Ectodermal cell (in vitro differentiated cells): ENCODE results near the gene MATN1.

Experiments
- H3K27ac ChIP-seq: 2 replicates; pipeline ENCODE4 v1.7.0; 2013; ENCODE audit warnings: mild to moderate bottlenecking, low read depth, low read length; ENCODE audit not compliant: insufficient read depth, poor library complexity, severe bottlenecking
- H3K27me3 ChIP-seq: 2 replicates; pipeline ENCODE4 v1.7.0; 2013; ENCODE audit warnings: mild to moderate bottlenecking, low read length; ENCODE audit not compliant: insufficient read depth, control insufficient read depth, poor library complexity, severe bottlenecking
- H3K36me3 ChIP-seq: one replicate; pipeline ENCODE4 v1.7.0; 2013; ENCODE audit warnings: low read length; ENCODE audit not compliant: control insufficient read depth, insufficient read depth
- H3K4me1 ChIP-seq: one replicate; pipeline ENCODE4 v1.7.0; 2013; ENCODE audit warnings: low read length; ENCODE audit not compliant: control insufficient read depth, insufficient read depth
- H3K4me3 ChIP-seq: 2 replicates; pipeline ENCODE4 v1.7.0; 2013; ENCODE audit warnings: low read depth, low read length, control low read depth; ENCODE audit not compliant: insufficient read depth
- H3K9me3 ChIP-seq: 2 replicates; pipeline ENCODE4 v1.7.0; 2013; ENCODE audit warnings: mild to moderate bottlenecking, low read length, moderate library complexity; ENCODE audit not compliant: control insufficient read depth
- WGBS, 2 experiments: methylation state at CpG; one replicate each; pipeline ENCODE4 v1.1.7; 2013; ENCODE audit warnings: missing lambda C conversion rate in 2 of 2; 5-methylcytosine and 5-hydroxymethylcytosine counted together

Gene MATN1

DNA sequence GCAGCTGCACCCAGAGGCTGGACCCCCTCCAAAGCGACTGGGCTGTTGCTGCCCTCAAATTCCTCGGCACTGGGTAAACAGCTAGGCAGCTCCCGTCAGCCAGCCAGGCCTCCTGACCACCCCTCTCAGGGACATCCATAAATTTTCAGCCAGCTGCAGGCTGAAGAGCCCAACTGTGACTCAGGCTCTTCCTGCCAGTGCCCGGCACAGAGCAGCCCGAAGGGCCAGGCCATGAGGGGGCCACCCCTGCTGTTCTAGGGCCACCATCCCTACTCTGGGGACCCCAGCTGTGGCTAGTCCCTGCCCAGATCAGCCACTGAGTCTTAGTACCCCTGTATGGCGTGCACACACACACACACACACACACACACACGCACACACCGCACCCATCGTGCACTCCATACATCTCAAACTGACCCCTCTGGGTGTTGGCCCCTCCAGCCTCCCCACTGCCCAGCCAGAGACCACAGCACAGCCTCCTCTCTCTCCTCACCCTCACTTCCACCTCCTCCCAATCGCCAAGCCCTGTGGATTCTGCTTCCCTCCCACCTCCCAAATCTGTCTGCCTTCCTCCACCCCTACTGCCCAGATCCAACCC is 40.4 kb upstream of the MATN1 start:
- no peak overlapping the region for H3K4me3 ChIP-seq
- H3K4me1 ChIP-seq: peaks cover 18% of the 10 kb centered on the region
- no peaks in the 10 kb centered on the region for H3K36me3 ChIP-seq
- H3K27me3 ChIP-seq: no peaks in the 10 kb centered on the region
- no peak overlapping the region for H3K27ac ChIP-seq
- 86 to 88% methylated on average over 10 of the region's 10 CpGs for WGBS, 2 experiments
- no peaks in the 10 kb centered on the region for H3K9me3 ChIP-seq

DNA sequence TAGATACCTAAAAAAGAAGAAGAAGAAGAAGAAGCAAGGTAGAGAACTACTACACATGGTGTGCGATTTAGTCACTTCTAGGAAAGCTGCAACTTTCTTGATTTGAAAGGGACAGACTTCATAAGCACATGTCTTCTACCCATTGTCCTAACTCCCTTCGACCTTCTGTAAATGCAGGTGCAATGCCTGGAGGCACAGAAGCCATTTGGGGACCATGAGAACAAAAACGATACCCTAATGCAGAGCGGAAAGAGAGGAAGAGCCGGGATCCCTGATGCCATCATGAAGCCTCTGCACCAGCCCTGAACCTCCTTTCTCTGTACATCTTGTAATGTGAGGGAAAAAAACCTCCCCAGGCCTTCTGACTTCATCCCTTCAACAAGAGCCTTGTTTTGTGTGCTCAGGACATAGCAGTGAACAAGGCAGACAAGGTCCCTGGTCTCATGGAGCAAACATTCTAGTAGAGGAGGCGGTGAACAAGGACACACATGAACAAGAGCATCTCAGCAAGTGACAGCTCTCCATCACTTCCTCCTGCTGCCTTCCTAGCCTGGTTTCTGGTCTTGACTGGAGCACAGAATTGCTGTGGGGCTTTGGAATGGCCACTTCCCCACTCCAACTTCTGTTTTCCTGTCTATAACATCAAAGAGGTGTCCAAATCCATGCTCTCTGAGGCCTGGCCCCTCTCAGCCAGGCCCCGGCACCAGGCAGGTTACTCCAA is 39.7 kb upstream of the MATN1 start:
- Histone ChIP-seq H3K4me3 (no peak overlapping the region), H3K36me3 (no peaks in the 10 kb centered on the region), H3K9me3 (no peaks in the 10 kb centered on the region), H3K27me3 (no peaks in the 10 kb centered on the region), H3K27ac (no peak overlapping the region), H3K4me1 (peaks cover 18% of the 10 kb centered on the region)
- 94 to 95% methylated on average over 7 of the region's 7 CpGs for WGBS, 2 experiments

DNA sequence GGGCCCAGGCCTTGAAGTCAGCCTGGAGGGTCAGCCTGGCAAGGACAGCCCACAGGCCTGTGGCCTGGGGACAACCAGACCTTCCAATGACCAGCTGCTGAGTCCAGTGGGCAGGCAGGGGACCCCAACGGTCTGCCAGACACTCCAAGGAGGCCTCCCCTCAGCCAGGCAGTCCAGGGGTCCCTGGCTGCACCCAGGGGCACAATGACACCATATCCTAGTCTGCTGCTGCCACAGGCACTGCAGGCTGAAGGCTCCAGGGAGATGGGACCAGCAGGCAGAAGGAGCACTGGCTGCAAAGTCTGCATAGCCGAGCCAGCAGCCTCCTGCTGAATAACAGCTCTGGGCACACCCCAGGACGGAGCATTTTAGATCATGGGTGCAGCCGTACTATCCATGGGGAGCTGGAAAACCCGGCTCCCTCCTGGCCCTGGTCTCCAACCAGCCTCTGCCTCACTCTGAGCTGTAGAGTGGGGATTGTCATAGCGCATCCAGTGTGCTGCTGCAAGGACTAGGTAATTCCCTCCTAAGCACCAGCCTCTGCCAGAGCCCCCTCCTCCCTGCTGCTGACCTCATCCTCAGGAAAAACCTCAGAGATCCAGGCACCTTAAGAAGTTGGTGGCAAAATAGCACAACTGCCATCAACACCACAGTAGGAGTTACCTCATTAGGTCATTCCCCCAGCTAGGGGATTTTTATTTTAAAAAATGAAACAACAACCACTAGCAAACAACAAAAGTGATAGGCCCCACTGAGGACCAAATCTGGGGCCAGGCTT is 39.0 kb upstream of the MATN1 start:
- no peak overlapping the region for H3K4me3 ChIP-seq
- H3K4me1 ChIP-seq: peaks cover 18% of the 10 kb centered on the region
- H3K36me3 ChIP-seq: no peaks in the 10 kb centered on the region
- H3K27ac ChIP-seq: no peak overlapping the region
- no peaks in the 10 kb centered on the region for H3K27me3 ChIP-seq
- H3K9me3 ChIP-seq: no peaks in the 10 kb centered on the region
- WGBS, 2 experiments: 87% methylated on average over 6 of the region's 6 CpGs

DNA sequence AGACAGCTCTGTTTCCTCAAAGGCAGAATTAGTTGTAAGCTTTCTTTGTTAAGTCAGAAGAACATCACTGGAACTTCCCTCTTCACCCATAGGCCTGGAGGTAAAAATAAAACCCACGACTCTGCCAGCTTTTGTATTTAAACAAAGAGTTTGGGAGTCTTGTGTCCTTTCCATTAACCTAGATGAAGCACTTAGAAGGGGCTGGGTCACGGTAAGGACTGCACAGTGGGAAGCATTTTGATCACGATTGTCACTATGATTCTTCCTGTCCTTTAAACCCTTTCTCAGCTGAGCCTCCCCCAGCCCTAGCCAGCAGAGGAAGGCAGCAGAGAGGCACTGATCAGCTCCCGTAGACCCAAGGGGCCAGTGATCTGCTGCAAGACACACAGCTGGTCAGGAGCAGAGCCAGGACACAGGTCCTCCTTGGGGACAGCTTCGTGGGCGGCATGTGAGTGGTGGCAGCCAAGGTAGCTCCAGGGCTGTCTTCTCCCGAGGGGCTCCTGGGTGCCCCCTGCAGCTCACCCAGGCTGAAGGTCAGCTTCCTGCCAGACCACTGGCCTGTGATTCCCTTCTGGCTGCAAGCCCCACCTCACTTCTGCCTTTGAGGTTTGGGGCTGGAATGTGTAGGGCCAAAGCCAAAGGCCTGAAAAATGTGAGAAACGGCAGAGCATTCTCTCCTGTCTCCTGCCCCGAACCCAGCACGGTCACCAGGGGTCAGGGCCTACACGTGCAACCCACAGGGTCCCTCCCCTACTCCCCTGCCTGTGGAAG is 38.2 kb upstream of the MATN1 start:
- Histone ChIP-seq H3K27me3 (no peaks in the 10 kb centered on the region), H3K4me1 (peaks cover 18% of the 10 kb centered on the region), H3K36me3 (no peaks in the 10 kb centered on the region), H3K27ac (peak overlapping the region; percentile 33), H3K9me3 (no peaks in the 10 kb centered on the region), H3K4me3 (no peak overlapping the region)
- WGBS, 2 experiments: 59 to 64% methylated on average over 11 of the region's 11 CpGs

DNA sequence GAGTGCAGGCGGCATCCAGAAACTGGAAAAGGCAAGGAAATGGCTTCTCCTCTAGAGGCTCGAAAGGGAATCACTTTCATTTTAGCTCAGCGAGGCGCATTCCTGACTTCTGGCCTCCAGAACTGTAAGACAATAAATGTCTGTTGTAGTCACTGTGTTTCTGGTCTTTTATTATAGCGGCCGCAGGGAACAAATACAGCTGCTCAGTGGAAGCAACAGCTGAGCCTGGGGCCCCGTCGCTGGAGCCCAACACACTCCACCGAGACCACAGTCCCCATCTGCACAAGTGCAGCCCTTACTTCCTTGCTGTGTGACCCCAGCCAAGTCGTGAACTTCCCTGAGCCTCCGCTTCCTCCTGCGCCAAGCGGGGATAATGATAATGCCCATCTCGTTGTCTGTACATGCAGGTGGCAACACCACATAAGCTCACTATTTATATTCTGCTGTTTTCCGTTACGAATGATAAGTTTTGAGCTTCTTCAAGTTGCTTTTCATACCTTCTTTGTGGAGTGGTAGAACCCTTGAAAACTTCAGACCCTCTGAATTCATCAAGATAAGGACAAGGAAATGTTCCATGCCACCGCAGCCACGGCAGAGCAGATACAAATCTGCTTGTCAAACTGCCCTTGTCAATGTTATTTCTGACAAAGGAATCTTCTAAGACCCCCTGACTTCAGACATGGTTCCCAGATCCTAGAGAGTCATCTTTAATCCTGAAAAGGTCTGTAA is 37.4 kb upstream of the MATN1 start:
- 94% methylated on average over 18 of the region's 18 CpGs for WGBS, 2 experiments
- no peak overlapping the region for H3K4me3 ChIP-seq
- no peaks in the 10 kb centered on the region for H3K9me3 ChIP-seq
- no peaks in the 10 kb centered on the region for H3K27me3 ChIP-seq
- peaks cover 18% of the 10 kb centered on the region for H3K4me1 ChIP-seq
- H3K36me3 ChIP-seq: no peaks in the 10 kb centered on the region
- H3K27ac ChIP-seq: no peak overlapping the region

DNA sequence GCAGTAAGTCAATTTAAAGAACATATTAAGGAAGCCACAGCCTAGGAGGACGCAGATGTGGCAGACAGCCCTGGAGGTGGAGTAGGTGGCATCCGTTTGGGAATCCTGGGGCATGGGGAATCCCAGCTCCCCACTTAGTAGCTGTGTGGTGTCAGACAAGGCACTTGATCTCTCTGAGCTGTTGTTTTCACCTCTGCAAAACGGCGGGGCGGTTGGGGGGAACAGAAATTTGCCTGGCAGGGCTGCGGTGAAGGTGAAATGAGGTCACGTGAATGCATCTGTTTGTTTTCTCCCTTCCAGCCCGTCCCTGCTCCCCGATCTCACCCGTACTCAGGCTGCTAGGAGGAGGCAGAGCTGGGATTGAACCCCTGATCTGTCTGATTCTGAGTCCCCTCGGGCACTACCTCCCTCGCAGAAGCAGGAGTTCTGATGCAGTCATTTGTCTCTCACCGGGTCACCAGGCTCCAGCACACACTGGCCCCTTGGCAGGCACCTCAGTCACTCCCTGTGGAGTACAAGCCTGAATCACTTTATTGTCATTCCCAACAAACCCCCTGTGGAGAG is 36.4 kb upstream of the MATN1 start:
- Histone ChIP-seq H3K9me3 (no peaks in the 10 kb centered on the region), H3K36me3 (no peaks in the 10 kb centered on the region), H3K4me3 (no peak overlapping the region), H3K27ac (no peak overlapping the region), H3K4me1 (peaks cover 18% of the 10 kb centered on the region), H3K27me3 (no peaks in the 10 kb centered on the region)
- 71 to 75% methylated on average over 13 of the region's 13 CpGs for WGBS, 2 experiments

DNA sequence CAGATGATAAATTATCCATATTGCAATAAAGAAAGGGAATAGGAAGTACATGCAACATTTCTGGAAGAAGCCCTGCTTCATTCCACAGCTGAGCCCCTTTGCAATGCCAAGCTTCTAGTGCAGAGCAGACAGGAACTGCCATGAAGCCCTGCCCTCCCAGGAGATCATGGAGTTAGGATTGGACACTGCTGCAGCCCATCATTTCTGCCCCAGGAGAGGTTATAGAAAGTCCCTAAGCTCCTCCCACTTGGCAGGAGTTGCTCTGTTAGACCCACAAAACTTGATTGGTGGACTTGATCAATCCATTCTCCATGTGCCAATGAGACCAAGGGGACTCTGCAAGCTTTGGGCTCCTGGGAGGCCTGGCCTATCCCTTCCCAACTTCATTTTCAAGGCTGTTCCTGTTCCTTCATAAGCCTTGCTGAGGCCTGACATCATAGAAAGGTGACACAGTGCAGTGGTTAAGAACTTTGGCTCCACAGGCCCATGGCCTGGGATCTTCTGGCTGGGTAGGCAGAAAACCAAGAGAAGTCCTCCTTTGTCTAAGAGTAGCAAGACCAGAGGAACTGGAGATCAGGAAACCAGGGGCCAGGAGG is 35.5 kb upstream of the MATN1 start:
- no peaks in the 10 kb centered on the region for H3K36me3 ChIP-seq
- H3K27me3 ChIP-seq: no peaks in the 10 kb centered on the region

DNA sequence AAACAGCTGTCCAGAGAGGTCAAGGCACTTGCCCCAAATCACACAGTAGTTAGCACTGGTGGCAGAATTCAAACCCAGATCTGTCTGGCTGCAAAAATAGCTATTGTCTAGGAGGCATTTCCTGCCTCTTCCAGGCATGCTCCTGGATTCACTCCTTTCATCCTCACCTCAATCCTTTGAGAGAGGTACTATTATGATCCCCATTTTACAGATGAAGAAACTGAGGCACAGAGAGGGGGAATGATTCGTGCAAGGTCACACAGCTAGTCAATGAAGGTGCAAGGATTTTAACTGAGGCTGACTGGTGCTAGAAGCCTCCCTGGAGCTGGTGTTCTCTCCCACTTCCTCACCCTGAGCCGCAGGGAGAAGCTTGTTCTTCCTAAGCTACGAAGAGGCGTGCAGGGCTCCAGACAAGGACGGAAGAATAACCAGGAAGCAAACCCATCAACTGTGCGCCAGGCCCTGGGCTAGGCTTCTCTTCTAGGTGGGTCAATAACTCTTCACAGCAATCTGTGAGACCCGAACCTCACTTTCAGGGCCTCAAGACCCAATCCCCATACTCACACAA is 34.8 kb upstream of the MATN1 start:
- no peaks in the 10 kb centered on the region for H3K27me3 ChIP-seq
- no peak overlapping the region for H3K4me3 ChIP-seq
- no peaks in the 10 kb centered on the region for H3K36me3 ChIP-seq
- 92 to 95% methylated on average over 7 of the region's 7 CpGs for WGBS, 2 experiments
- H3K4me1 ChIP-seq: peaks cover 18% of the 10 kb centered on the region
- H3K9me3 ChIP-seq: no peaks in the 10 kb centered on the region
- no peak overlapping the region for H3K27ac ChIP-seq

More for the DNA sequence above, 35.5 kb upstream of the MATN1 start:
- H3K4me3 ChIP-seq: no peak overlapping the region
- H3K9me3 ChIP-seq: no peaks in the 10 kb centered on the region
- H3K4me1 ChIP-seq: peaks cover 18% of the 10 kb centered on the region
- no peak overlapping the region for H3K27ac ChIP-seq
